DND-41 (cell line): ENCODE results near the gene RAP2B.

ENCODE experiments used
- ATAC-seq: fragments of 200-7000 bp; cut with Tn5 transposase; 3 replicates; pipeline ENCODE4 v1.9.1; 2021; ENCODE audit warnings: low read depth; ENCODE audit not compliant: insufficient read depth
- DNase-seq: peaks from one replicate; pipeline ENCODE4 v3.0.0-alpha.2; 2020
- H2AFZ ChIP-seq: 2 replicates; pipeline ENCODE4 v1.6.0; 2012; ENCODE audit warnings: low read depth, low read length
- H3K27ac ChIP-seq: 2 replicates; pipeline ENCODE4 v1.5.1; 2012; ENCODE audit warnings: low read length, inconsistent platforms
- H3K27me3 ChIP-seq: fragments of 200-600 bp; sonication (generic); 2 replicates; pipeline ENCODE4 v1.6.0; 2012; ENCODE audit warnings: low read length, mild to moderate bottlenecking, inconsistent platforms; ENCODE audit not compliant: insufficient read depth, poor library complexity
- H3K36me3 ChIP-seq: 2 replicates; pipeline ENCODE4 v1.5.1; 2012; ENCODE audit warnings: low read length, inconsistent platforms; ENCODE audit not compliant: insufficient read depth
- H3K4me1 ChIP-seq: 2 replicates; pipeline ENCODE4 v1.5.1; 2012; ENCODE audit warnings: mild to moderate bottlenecking, low read length; ENCODE audit not compliant: insufficient read depth
- H3K4me2 ChIP-seq: 2 replicates; pipeline ENCODE4 v1.6.0; 2012; ENCODE audit warnings: mild to moderate bottlenecking, moderate library complexity, low read length, inconsistent platforms; ENCODE audit not compliant: insufficient read depth
- H3K4me3 ChIP-seq, 2 experiments: fragments of 200-600 bp in 1 of 2; shearing (Covaris generic) in 1 of 2; 2 replicates each; pipeline ENCODE4 v1.5.1; 2012 to 2016; ENCODE audit warnings: inconsistent platforms in 2 of 2, low read length in 2 of 2, mild to moderate bottlenecking in 2 of 2, low read depth in 1 of 2, moderate library complexity in 1 of 2
- H3K79me2 ChIP-seq: 2 replicates; pipeline ENCODE4 v1.6.0; 2012; ENCODE audit warnings: low read length, inconsistent platforms; ENCODE audit not compliant: insufficient read depth
- H3K9ac ChIP-seq: 2 replicates; pipeline ENCODE4 v1.6.0; 2012; ENCODE audit warnings: low read depth, mild to moderate bottlenecking, inconsistent platforms, low read length, moderate library complexity
- H3K9me3 ChIP-seq: 2 replicates; pipeline ENCODE4 v1.5.1; 2012; ENCODE audit warnings: low read length, moderate library complexity, mild to moderate bottlenecking, inconsistent platforms; ENCODE audit not compliant: insufficient read depth, severe bottlenecking
- H4K20me1 ChIP-seq: 2 replicates; pipeline ENCODE4 v1.6.0; 2012; ENCODE audit warnings: low read length; ENCODE audit not compliant: insufficient read depth
- CTCF ChIP-seq: IDR thresholded peaks from 2 replicates; pipeline ENCODE4 v1.5.1; 2012; ENCODE audit warnings: borderline replicate concordance, low read length, moderate library complexity, mild to moderate bottlenecking; ENCODE audit not compliant: poor library complexity, severe bottlenecking; ENCODE audit errors: extremely low read depth
- EZH2 ChIP-seq: IDR thresholded peaks from 3 replicates; pipeline ENCODE4 v1.6.1; 2012; ENCODE audit warnings: borderline replicate concordance, low read depth, mild to moderate bottlenecking, moderate library complexity, low read length, inconsistent platforms; ENCODE audit not compliant: severe bottlenecking

RAP2B gene

GRCh38 chr3:153171918-153172317 is 9.9 kb downstream of the RAP2B start:
- Histone ChIP-seq H3K4me1 (no peaks in the 10 kb centered on the region), H3K4me2 (no peak overlapping the region), H3K36me3 (no peaks in the 10 kb centered on the region), H2AFZ (no peak overlapping the region), H3K27ac (no peak overlapping the region), H3K27me3 (no peaks in the 10 kb centered on the region), H3K79me2 (no peaks in the 10 kb centered on the region), H4K20me1 (peaks cover 6% of the 10 kb centered on the region; the same call in 1 of the 2 replicates), H3K4me3 (no peak overlapping the region), H3K9ac (no peak overlapping the region), H3K9me3 (no peaks in the 10 kb centered on the region)
- no peak for TF ChIP-seq EZH2
- no peak for TF ChIP-seq CTCF
- DNase-seq (no peak), ATAC-seq (no peak)

- H3K79me2 ChIP-seq: no peaks in the 10 kb centered on the region
- no peak for TF ChIP-seq CTCF
- no peak for TF ChIP-seq EZH2
- H3K36me3 ChIP-seq: no peaks in the 10 kb centered on the region
- H4K20me1 ChIP-seq: no peaks in the 10 kb centered on the region
- H3K4me3 ChIP-seq: no peak overlapping the region
- ATAC-seq: peak; percentile 48; the same call in 2 of the 3 replicates
- no peaks in the 10 kb centered on the region for H3K9me3 ChIP-seq
- H3K27ac ChIP-seq: no peak overlapping the region
- no peaks in the 10 kb centered on the region for H3K4me1 ChIP-seq
- no peaks in the 10 kb centered on the region for H3K27me3 ChIP-seq
- H3K9ac ChIP-seq: no peak overlapping the region
- DNase-seq: no peak
- H3K4me2 ChIP-seq: no peak overlapping the region
- H2AFZ ChIP-seq: no peak overlapping the region
Measured at GRCh38 chr3:153172796-153173757, 11.1 kb downstream of the RAP2B start.

- H3K4me2 ChIP-seq: no peak overlapping the region
- no peak for ATAC-seq
Measured at GRCh38 chr3:153173758-153174516, 11.9 kb downstream of the RAP2B start.

More at GRCh38 chr3:153173758-153174516, 11.9 kb downstream of the RAP2B start:
- H3K27ac ChIP-seq: no peak overlapping the region
- no peaks in the 10 kb centered on the region for H3K9me3 ChIP-seq
- H3K79me2 ChIP-seq: no peaks in the 10 kb centered on the region
- TF ChIP-seq EZH2: no peak
- TF ChIP-seq CTCF: no peak
- no peak overlapping the region for H3K9ac ChIP-seq
- no peaks in the 10 kb centered on the region for H4K20me1 ChIP-seq
- no peak for DNase-seq
- no peak overlapping the region for H2AFZ ChIP-seq
- H3K27me3 ChIP-seq: no peaks in the 10 kb centered on the region
- no peaks in the 10 kb centered on the region for H3K36me3 ChIP-seq
- H3K4me3 ChIP-seq: no peak overlapping the region
- H3K4me1 ChIP-seq: no peaks in the 10 kb centered on the region
